K562 (cell line): ENCODE results near the gene ACOT13. TPM values are rescaled to one million over a fixed set of nuclear protein-coding genes. Genes with fewer than 3 reads are reported as not detected.

Experiments
- BRD4 ChIP-seq: fragments of 200-600 bp; sonication (generic); IDR thresholded peaks from 2 replicates; pipeline ENCODE4 v1.6.1; 2017; ENCODE audit warnings: inconsistent platforms
- CSDE1 ChIP-seq, 2 experiments: fragments of 450-650 bp; IDR thresholded peaks; 2 replicates each; pipeline ENCODE4 v1.6.1; 2016; ENCODE audit warnings: mild to moderate bottlenecking in 1 of 2
- CTBP1 ChIP-seq: fragments of 450-650 bp; IDR thresholded peaks from 2 replicates; pipeline ENCODE4 v1.6.1; 2016; ENCODE audit warnings: borderline replicate concordance
- E2F3 ChIP-seq: fragments of 250-450 bp; sonication (Bioruptor Pico); IDR thresholded peaks from 2 replicates; pipeline ENCODE4 v1.4.0; 2020; ENCODE audit warnings: mild to moderate bottlenecking
- ETV5 ChIP-seq: sonication (generic); formaldehyde crosslinking; IDR thresholded peaks from 2 replicates; pipeline ENCODE4 v1.4.0; 2020; ENCODE audit warnings: low read depth, mild to moderate bottlenecking, missing genetic modification reagents
- GTF2A2 ChIP-seq: IDR thresholded peaks from 2 replicates; pipeline ENCODE4 v1.6.1; 2016; ENCODE audit warnings: mild to moderate bottlenecking, missing genetic modification characterization, missing compliant biosample characterization
- JUN ChIP-seq, 2 experiments: sonication (generic) in 1 of 2; formaldehyde crosslinking in 1 of 2; IDR thresholded peaks; 2 replicates each; pipeline versions ENCODE4 v1.6.1 to v1.8.0; 2012 to 2022; ENCODE audit warnings: borderline replicate concordance in 2 of 2, mild to moderate bottlenecking in 2 of 2, improper control_type of control experiment in 1 of 2, low read depth in 1 of 2, low read length in 1 of 2, missing genetic modification reagents in 1 of 2
- MXI1 ChIP-seq: IDR thresholded peaks from 2 replicates; pipeline ENCODE4 v1.6.1; 2011; ENCODE audit warnings: low read depth, mild to moderate bottlenecking, improper control_type of control experiment, low read length
- RBM15 ChIP-seq: fragments of 200-400 bp; formaldehyde crosslinking; IDR thresholded peaks from 2 replicates; pipeline ENCODE4 v1.6.1; 2018; ENCODE audit warnings: mild to moderate bottlenecking, low read length, moderate library complexity; ENCODE audit not compliant: insufficient read depth
- RUNX1 ChIP-seq: sonication (generic); IDR thresholded peaks from 2 replicates; pipeline ENCODE4 v1.6.1; 2016; ENCODE audit warnings: antibody characterized with exemption, low read depth
- SAFB2 ChIP-seq: fragments of 200-400 bp; formaldehyde crosslinking; IDR thresholded peaks from 2 replicates; pipeline ENCODE4 v1.6.1; 2018; ENCODE audit warnings: borderline replicate concordance, low read length, low read depth, moderate library complexity; ENCODE audit not compliant: severe bottlenecking
- SMAD3 ChIP-seq: fragments of 450-650 bp; formaldehyde crosslinking; conservative IDR thresholded peaks from 2 replicates; pipeline ENCODE4 v1.4.0; 2020; ENCODE audit warnings: mild to moderate bottlenecking
- TEAD4 ChIP-seq, 2 experiments: sonication (generic) in 1 of 2; formaldehyde crosslinking in 1 of 2; IDR thresholded peaks; 2 replicates each; pipeline versions ENCODE4 v1.6.1 to v1.8.0; 2012 to 2022; ENCODE audit warnings: borderline replicate concordance in 1 of 2, inconsistent platforms in 1 of 2, low read length in 1 of 2, mild to moderate bottlenecking in 1 of 2, missing genetic modification reagents in 1 of 2
- ZFP30 ChIP-seq: fragments of 250-450 bp; sonication (Bioruptor Pico); IDR thresholded peaks from 2 replicates; pipeline ENCODE4 v1.8.0; 2022; ENCODE audit warnings: moderate library complexity, mild to moderate bottlenecking, inconsistent platforms, borderline replicate concordance
- ZKSCAN1 ChIP-seq: fragments of 150-350 bp; IDR thresholded peaks from 2 replicates; pipeline ENCODE4 v1.6.1; 2016; ENCODE audit warnings: low read depth, low read length
- ZNF274 ChIP-seq: IDR thresholded peaks from 2 replicates; pipeline ENCODE4 v1.6.1; 2011; ENCODE audit warnings: low read depth, mild to moderate bottlenecking, low read length, moderate library complexity, borderline replicate concordance
- polyA plus RNA-seq, 8 experiments: library from polyadenylated mRNA; depleted of rRNA in 4 of 8; stranded (reverse) in 5 of 8; unstranded in 3 of 8; fragments of >200 nt; fragmentation: Nextera tagmentation in 2 of 8; fragmentation: Illumina TruSeq in 1 of 8; extraction: Ambion mirVana in 2 of 8; extraction: Trizol in 1 of 8; gene quantifications; 2 replicates each; pipeline versions ENCODE4 v1.2.1 to v1.2.3, GENCODE V29; 2011 to 2014; ENCODE audit warnings: inconsistent platforms in 1 of 8, missing spikeins in 1 of 8
- total RNA-seq, 7 experiments: library from RNA; depleted of rRNA in 6 of 7; stranded (reverse); fragments of >200 nt in 6 of 7; fragmentation: Illumina TruSeq in 2 of 7; extraction: Trizol in 2 of 7; gene quantifications; 2 replicates each; pipeline versions ENCODE4 v1.2.1 to v1.2.3, GENCODE V29; 2011 to 2021; ENCODE audit warnings: low replicate concordance in 1 of 7
- TF ChIP-seq, protein P1 (sequence below), 2 experiments: fragments of 450-650 bp; IDR thresholded peaks; 2 replicates each; pipeline ENCODE4 v1.6.1; 2016; ENCODE audit warnings: mild to moderate bottlenecking in 2 of 2, borderline replicate concordance in 1 of 2, low read depth in 1 of 2, moderate library complexity in 1 of 2
- TF ChIP-seq, protein P2 (sequence below): fragments of 450-650 bp; conservative IDR thresholded peaks from 2 replicates; pipeline ENCODE4 v1.6.1; 2016; ENCODE audit warnings: missing genetic modification characterization, low read depth, mild to moderate bottlenecking, missing compliant biosample characterization, moderate library complexity
- TF ChIP-seq, protein P3 (sequence below): sonication (generic); formaldehyde crosslinking; IDR thresholded peaks from 2 replicates; pipeline ENCODE4 v1.8.0; 2022; ENCODE audit warnings: mild to moderate bottlenecking, missing genetic modification reagents

Gene ACOT13
- total and polyA plus RNA-seq, 9 of the 15 experiments (the other 6 are each of a cell fraction or from before 2014, with no cell fraction given), result 14.1 to 129 (median 65.7) TPM

DNA sequence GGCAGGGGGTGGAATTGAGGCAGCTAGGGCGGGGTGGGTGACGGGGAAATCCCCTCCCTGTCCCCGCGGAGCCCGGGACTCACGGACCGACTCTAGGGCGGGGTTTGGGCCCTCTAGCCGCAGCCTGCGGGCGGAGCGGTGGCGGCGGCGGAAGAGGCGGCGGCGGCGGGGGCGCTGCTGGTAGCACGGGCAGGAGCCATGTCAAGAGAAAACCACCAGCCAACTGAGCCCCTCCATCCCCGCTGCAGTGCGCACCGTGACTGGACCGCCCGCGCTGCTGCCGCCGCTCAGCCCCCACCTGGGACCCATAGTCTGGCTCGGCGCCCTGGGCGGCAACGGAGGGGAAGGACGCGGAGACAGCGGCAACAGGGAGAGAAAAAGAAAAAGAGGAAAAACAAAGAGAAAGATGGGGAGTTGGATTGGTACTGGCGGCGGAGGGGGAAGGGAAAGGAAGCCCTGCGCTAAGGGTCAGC lies 53.3 kb downstream of the ACOT13 start (continued):
- TF ChIP-seq, protein P1, sequence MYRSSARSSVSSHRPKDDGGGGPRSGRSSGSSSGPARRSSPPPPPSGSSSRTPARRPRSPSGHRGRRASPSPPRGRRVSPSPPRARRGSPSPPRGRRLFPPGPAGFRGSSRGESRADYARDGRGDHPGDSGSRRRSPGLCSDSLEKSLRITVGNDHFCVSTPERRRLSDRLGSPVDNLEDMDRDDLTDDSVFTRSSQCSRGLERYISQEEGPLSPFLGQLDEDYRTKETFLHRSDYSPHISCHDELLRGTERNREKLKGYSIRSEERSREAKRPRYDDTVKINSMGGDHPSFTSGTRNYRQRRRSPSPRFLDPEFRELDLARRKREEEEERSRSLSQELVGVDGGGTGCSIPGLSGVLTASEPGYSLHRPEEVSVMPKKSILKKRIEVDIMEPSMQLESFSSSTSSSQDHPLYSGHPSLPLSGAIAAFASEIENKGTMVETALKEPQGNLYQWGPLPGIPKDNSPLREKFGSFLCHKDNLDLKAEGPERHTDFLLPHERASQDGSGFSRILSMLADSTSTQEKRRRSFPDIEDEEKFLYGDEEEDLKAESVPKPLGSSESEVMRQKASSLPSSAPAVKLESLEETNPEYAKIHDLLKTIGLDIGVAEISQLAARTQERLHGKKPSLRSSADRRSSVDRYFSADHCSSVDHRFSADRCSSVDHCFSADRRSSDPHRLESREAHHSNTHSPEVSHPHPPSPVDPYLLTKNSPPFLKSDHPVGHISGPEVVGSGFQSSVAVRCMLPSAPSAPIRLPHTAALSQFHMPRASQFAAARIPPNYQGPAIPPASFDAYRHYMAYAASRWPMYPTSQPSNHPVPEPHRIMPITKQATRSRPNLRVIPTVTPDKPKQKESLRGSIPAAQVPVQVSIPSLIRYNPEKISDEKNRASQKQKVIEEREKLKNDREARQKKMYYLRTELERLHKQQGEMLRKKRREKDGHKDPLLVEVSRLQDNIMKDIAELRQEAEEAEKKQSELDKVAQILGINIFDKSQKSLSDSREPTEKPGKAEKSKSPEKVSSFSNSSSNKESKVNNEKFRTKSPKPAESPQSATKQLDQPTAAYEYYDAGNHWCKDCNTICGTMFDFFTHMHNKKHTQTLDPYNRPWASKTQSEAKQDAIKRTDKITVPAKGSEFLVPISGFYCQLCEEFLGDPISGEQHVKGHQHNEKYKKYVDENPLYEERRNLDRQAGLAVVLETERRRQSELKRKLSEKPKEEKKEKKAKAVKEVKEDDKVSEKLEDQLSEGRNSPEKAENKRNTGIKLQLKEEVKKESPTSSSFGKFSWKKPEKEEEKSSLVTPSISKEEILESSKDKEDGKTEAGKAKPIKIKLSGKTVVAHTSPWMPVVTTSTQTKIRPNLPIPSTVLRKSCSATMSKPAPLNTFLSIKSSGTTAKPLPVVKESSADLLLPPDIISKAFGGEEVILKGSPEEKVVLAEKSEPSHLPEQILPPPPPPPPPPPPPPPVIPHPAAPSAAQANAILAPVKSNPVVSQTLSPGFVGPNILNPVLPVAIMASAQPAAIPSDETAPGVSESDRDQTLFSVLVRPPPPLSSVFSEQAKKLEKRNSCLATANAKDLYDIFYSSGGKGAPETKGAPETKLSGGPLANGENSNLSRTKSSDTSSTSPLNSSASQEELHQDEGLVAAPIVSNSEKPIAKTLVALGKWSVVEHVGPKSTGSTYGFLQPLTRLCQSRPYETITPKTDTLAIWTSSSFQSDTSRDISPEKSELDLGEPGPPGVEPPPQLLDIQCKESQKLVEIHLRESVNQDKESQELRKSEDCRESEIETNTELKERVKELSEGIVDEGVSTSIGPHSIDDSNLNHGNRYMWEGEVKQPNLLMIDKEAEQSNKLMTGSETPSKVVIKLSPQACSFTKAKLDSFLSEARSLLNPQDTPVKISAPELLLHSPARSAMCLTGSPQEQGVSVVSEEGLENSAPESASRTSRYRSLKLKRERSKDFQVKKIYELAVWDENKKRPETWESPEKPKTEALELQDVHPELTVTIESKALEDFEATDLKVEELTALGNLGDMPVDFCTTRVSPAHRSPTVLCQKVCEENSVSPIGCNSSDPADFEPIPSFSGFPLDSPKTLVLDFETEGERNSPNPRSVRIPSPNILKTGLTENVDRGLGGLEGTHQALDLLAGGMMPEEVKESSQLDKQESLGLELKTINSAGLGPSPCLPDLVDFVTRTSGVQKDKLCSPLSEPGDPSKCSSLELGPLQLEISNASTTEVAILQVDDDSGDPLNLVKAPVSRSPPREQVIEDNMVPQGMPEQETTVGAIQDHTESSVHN (IDR thresholded peaks at IDR 0.05; ENCODE audit: borderline replicate concordance in 1 of 2, low read depth in 1 of 2), result no peak
- TF ChIP-seq SMAD3 (no peak), JUN (IDR thresholded peaks at IDR 0.05; ENCODE audit: borderline replicate concordance, low read depth, low read length) (no peak), JUN (CRISPR knock-in tag; IDR thresholded peaks at IDR 0.05; ENCODE audit: borderline replicate concordance) (no peak), RBM15 (no peak), TEAD4 (IDR thresholded peaks at IDR 0.05; ENCODE audit: low read length) (no peak), TEAD4 (CRISPR knock-in tag; IDR thresholded peaks at IDR 0.05; ENCODE audit: borderline replicate concordance) (no peak), ZFP30 (CRISPR knock-in tag) (no peak), SAFB2 (no peak), ETV5 (CRISPR knock-in tag) (peak; percentile 58; the same call in 1 of the 2 replicates), E2F3 (CRISPR knock-in tag) (no peak), ZNF274 (no peak), CTBP1 (no peak), CSDE1 (IDR thresholded peaks at IDR 0.05) (peak in 1 of 2 experiments; percentile 58; a peak in 1 of 4 replicates), MXI1 (no peak), ZKSCAN1 (no peak), RUNX1 (no peak), BRD4 (0 out of 2 replicates have a peak, but pooled peaks have one; percentile 98), GTF2A2 (tag) (no peak)
- TF ChIP-seq, protein P2, sequence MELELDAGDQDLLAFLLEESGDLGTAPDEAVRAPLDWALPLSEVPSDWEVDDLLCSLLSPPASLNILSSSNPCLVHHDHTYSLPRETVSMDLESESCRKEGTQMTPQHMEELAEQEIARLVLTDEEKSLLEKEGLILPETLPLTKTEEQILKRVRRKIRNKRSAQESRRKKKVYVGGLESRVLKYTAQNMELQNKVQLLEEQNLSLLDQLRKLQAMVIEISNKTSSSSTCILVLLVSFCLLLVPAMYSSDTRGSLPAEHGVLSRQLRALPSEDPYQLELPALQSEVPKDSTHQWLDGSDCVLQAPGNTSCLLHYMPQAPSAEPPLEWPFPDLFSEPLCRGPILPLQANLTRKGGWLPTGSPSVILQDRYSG (tag), result no peak
- TF ChIP-seq, protein P3, sequence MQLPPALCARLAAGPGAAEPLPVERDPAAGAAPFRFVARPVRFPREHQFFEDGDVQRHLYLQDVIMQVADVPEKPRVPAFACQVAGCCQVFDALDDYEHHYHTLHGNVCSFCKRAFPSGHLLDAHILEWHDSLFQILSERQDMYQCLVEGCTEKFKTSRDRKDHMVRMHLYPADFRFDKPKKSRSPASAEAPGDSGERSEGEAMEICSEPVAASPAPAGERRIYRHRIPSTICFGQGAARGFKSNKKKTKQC (CRISPR knock-in tag), result no peak; the same call in 1 of the 2 replicates
